ENCODE results near the gene TM4SF4.

DNA sequence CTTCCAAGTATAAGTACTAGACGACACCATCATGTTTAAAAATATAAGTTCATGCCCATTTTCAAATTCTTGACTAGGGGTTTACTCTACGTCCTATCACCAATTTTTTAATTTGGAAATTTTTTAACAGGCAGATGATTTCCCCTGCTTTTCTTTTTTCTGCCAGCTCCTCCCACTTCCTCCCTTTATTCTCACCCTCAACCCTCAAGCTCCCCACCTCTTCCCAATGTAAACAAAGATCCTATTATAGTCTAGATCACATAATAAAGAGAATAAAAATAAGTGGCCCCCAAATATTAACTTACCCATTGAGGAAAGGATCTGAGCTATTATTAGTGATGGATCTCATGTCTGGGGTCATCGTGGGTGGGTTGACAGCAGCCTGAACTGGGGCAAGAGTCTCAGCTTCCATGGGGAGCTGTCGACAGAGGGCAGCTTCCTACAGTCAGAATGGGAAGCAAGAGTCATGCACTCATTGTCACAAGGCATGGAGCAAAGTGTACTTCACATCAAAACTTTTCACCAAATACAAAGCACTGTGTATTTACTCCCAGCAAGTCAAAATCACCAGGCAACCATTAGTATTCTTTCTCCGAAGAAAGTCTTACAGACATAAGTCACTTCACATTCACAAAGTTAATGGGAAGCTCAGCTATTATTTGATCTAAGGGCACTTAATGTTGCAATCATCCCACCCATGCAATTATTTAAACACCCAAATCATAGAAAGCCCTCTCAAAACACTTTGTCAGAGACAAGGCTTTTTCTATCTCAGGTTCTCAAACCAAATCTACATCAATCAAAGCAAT, 53.2 kb downstream of the TM4SF4 start:
- TF ChIP-seq, protein P1, sequence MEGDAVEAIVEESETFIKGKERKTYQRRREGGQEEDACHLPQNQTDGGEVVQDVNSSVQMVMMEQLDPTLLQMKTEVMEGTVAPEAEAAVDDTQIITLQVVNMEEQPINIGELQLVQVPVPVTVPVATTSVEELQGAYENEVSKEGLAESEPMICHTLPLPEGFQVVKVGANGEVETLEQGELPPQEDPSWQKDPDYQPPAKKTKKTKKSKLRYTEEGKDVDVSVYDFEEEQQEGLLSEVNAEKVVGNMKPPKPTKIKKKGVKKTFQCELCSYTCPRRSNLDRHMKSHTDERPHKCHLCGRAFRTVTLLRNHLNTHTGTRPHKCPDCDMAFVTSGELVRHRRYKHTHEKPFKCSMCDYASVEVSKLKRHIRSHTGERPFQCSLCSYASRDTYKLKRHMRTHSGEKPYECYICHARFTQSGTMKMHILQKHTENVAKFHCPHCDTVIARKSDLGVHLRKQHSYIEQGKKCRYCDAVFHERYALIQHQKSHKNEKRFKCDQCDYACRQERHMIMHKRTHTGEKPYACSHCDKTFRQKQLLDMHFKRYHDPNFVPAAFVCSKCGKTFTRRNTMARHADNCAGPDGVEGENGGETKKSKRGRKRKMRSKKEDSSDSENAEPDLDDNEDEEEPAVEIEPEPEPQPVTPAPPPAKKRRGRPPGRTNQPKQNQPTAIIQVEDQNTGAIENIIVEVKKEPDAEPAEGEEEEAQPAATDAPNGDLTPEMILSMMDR (IDR thresholded peaks at IDR 0.05), result peak in 1 of 7 experiments; percentile 6
- no peak for TF ChIP-seq POLR2A (IDR thresholded peaks at IDR 0.05)

Measured in body of pancreas (tissue), 4 donors.